Naive thymus-derived CD8-positive, alpha-beta T cell (primary cell): Measurements from ENCODE around the gene ARL14EPL. TPM values are rescaled to one million over a fixed set of nuclear protein-coding genes. Genes with fewer than 3 reads are reported as not detected.

ENCODE experiments used
- ATAC-seq, 2 donors: fragments of 150-1000 bp; cut with Tn5 transposase in 1 of 2; sonication (Bioruptor Pico), chemical (Tn5 transposase) in 1 of 2; 1 replicate in 1 of 2; 2 replicates in 1 of 2; pipeline ENCODE4 v1.10.0; 2021; ENCODE audit warnings: mild to moderate bottlenecking in 2 of 2, moderate library complexity in 2 of 2
- POLR2A ChIA-PET: fragments of 350-600 bp; sonication (Branson Sonifier 250); formaldehyde crosslinking; loops from one replicate; lab custom pipeline; 2021; ENCODE audit warnings: antibody characterized with exemption; lab: Charles Lee
- DNase-seq, 10 donors: peaks; one replicate each; pipeline versions ENCODE4 v3.0.0 to v3.0.0-alpha.2; 2020 to 2022
- H3K27ac Mint-ChIP-seq, 10 donors: one replicate each; pipeline ENCODE4 v1.8.0; 2020 to 2022; ENCODE audit warnings: mild to moderate bottlenecking in 10 of 10, mixed read lengths in 10 of 10, moderate library complexity in 4 of 10, inconsistent platforms in 1 of 10
- H3K27me3 Mint-ChIP-seq, 5 donors: one replicate each; pipeline ENCODE4 v1.8.0; 2021 to 2022; ENCODE audit warnings: mixed read lengths in 5 of 5
- H3K36me3 Mint-ChIP-seq, 3 donors: one replicate each; pipeline ENCODE4 v1.8.0; 2020 to 2022; ENCODE audit warnings: mixed read lengths in 3 of 3, mild to moderate bottlenecking in 2 of 3, inconsistent platforms in 1 of 3
- H3K4me1 Mint-ChIP-seq, 4 donors: one replicate each; pipeline ENCODE4 v1.8.0; 2021 to 2022; ENCODE audit warnings: mixed read lengths in 4 of 4
- H3K4me3 Mint-ChIP-seq, 10 donors: one replicate each; pipeline ENCODE4 v1.8.0; 2020 to 2022; ENCODE audit warnings: mild to moderate bottlenecking in 10 of 10, mixed read lengths in 10 of 10, moderate library complexity in 6 of 10, inconsistent platforms in 1 of 10
- H3K9me3 Mint-ChIP-seq, 9 donors: one replicate each; pipeline ENCODE4 v1.8.0; 2020 to 2022; ENCODE audit warnings: mixed read lengths in 9 of 9, mild to moderate bottlenecking in 3 of 9, inconsistent platforms in 1 of 9, moderate library complexity in 1 of 9
- polyA plus RNA-seq, 3 donors: library from polyadenylated mRNA; unstranded; fragments of 300-500 nt; fragmentation: Illumina TruSeq; gene quantifications; one replicate each; pipeline ENCODE4 v1.2.3, GENCODE V29; 2021
- total RNA-seq, 8 experiments: library from RNA in 2 of 8; stranded (reverse) in 2 of 8; gene quantifications; one replicate each; pipeline ENCODE4 v1.2.3 and lab custom pipeline; 2021 to 2026

The ARL14EPL gene
- total and polyA plus RNA-seq, 5 experiments from 2014 or later = not detected

GRCh38 chr5:116023619-116024018, 8.7 kb upstream of the ARL14EPL start:
- DNase-seq = no peak
- H3K27ac Mint-ChIP-seq = no peak overlapping the region
- H3K27me3 Mint-ChIP-seq = peaks cover 7 to 15% (median 11%) of the 10 kb centered on the region in 5 donors
- H3K36me3 Mint-ChIP-seq = no peaks in the 10 kb centered on the region
- H3K4me3 Mint-ChIP-seq = no peak overlapping the region
- ATAC-seq = no peak
- no peaks in the 10 kb centered on the region for H3K4me1 Mint-ChIP-seq
- POLR2A ChIA-PET = no interaction called here
- H3K9me3 Mint-ChIP-seq = no peaks in the 10 kb centered on the region

- ATAC-seq = no peak
- no peaks in the 10 kb centered on the region for H3K9me3 Mint-ChIP-seq
- no peak for DNase-seq
- H3K4me1 Mint-ChIP-seq = no peaks in the 10 kb centered on the region
- POLR2A ChIA-PET = no interaction called here
- H3K27me3 Mint-ChIP-seq = peaks cover 7 to 30% (median 18%) of the 10 kb centered on the region in 5 donors
- H3K36me3 Mint-ChIP-seq = no peaks in the 10 kb centered on the region
- no peak overlapping the region for H3K4me3 Mint-ChIP-seq
- H3K27ac Mint-ChIP-seq = no peak overlapping the region
Observed at GRCh38 chr5:116025866-116026265, 6.4 kb upstream of the ARL14EPL start.

GRCh38 chr5:116032991-116033390, 719 bp downstream of the ARL14EPL start:
- Mint-ChIP-seq H3K36me3 (no peaks in the 10 kb centered on the region), H3K4me3 (no peak overlapping the region), H3K27ac (no peak overlapping the region), H3K4me1 (peaks cover 0 to 11% (median 1%) of the 10 kb centered on the region in 4 donors), H3K27me3 (peaks cover 4 to 37% (median 12%) of the 10 kb centered on the region in 5 donors), H3K9me3 (no peaks in the 10 kb centered on the region)
- ATAC-seq (no peak), DNase-seq (no peak)
- POLR2A ChIA-PET = no interaction called here

- no peak overlapping the region for H3K27ac Mint-ChIP-seq
- no peaks in the 10 kb centered on the region for H3K9me3 Mint-ChIP-seq
- POLR2A ChIA-PET = no interaction called here
- DNase-seq = no peak
- peaks cover 0 to 25% (median 9%) of the 10 kb centered on the region in 4 donors for H3K4me1 Mint-ChIP-seq
- no peak overlapping the region for H3K4me3 Mint-ChIP-seq
- H3K36me3 Mint-ChIP-seq = no peaks in the 10 kb centered on the region
- H3K27me3 Mint-ChIP-seq = peaks cover 2 to 30% (median 8%) of the 10 kb centered on the region in 5 donors
- no peak for ATAC-seq
Observed at GRCh38 chr5:116035123-116035522, 2.9 kb downstream of the ARL14EPL start.

- Mint-ChIP-seq H3K27ac (no peak overlapping the region), H3K36me3 (no peaks in the 10 kb centered on the region), H3K27me3 (peaks cover 2 to 32% (median 10%) of the 10 kb centered on the region in 5 donors), H3K4me1 (peaks cover 0 to 22% (median 9%) of the 10 kb centered on the region in 4 donors), H3K4me3 (no peak overlapping the region), H3K9me3 (peaks cover 0 to 2% (median 0%) of the 10 kb centered on the region in 9 donors)
- ATAC-seq = no peak
- no peak for DNase-seq
- POLR2A ChIA-PET = no interaction called here
Observed at GRCh38 chr5:116037236-116037822, 5.1 kb downstream of the ARL14EPL start.

- Mint-ChIP-seq H3K4me1 (peaks cover 0 to 18% (median 9%) of the 10 kb centered on the region in 4 donors), H3K27me3 (peaks cover 2 to 33% (median 15%) of the 10 kb centered on the region in 5 donors), H3K9me3 (peaks cover 0 to 2% (median 0%) of the 10 kb centered on the region in 9 donors), H3K36me3 (no peaks in the 10 kb centered on the region), H3K4me3 (no peak overlapping the region), H3K27ac (peak overlapping the region in 6 of 10 donors; percentile 6 to 69 (median 50))
- peak in 3 of 10 donors; percentile 2 to 12 (median 12) for DNase-seq
- POLR2A ChIA-PET = no interaction called here
- peak in 1 of 2 donors; percentile 52 for ATAC-seq
Observed at GRCh38 chr5:116038817-116039216, 6.5 kb downstream of the ARL14EPL start.

GRCh38 chr5:116042375-116042774, 10.1 kb downstream of the ARL14EPL start:
- no peaks in the 10 kb centered on the region for H3K36me3 Mint-ChIP-seq
- no peak overlapping the region for H3K27ac Mint-ChIP-seq
- ATAC-seq (no peak), DNase-seq (no peak)
- peaks cover 0 to 18% (median 9%) of the 10 kb centered on the region in 4 donors for H3K4me1 Mint-ChIP-seq
- POLR2A ChIA-PET = no interaction called here
- H3K9me3 Mint-ChIP-seq = peaks cover 0 to 2% (median 0%) of the 10 kb centered on the region in 9 donors
- H3K27me3 Mint-ChIP-seq = peaks cover 0 to 16% (median 9%) of the 10 kb centered on the region in 5 donors
- no peak overlapping the region for H3K4me3 Mint-ChIP-seq

GRCh38 chr5:116044073-116044472, 11.8 kb downstream of the ARL14EPL start:
- DNase-seq (no peak), ATAC-seq (no peak)
- H3K4me3 Mint-ChIP-seq = no peak overlapping the region
- H3K4me1 Mint-ChIP-seq = peaks cover 0 to 4% (median 2%) of the 10 kb centered on the region in 4 donors
- peaks cover 0 to 13% (median 9%) of the 10 kb centered on the region in 5 donors for H3K27me3 Mint-ChIP-seq
- H3K27ac Mint-ChIP-seq = no peak overlapping the region
- peaks cover 0 to 2% (median 0%) of the 10 kb centered on the region in 9 donors for H3K9me3 Mint-ChIP-seq
- POLR2A ChIA-PET = interaction anchor here (1.2 kb wide), 1 partner anchor 41 kb away, joined by 3 read pairs; the partner anchor contains the start of gene COMMD10
- H3K36me3 Mint-ChIP-seq = no peaks in the 10 kb centered on the region

- Mint-ChIP-seq H3K27me3 (peaks cover 0 to 13% (median 9%) of the 10 kb centered on the region in 5 donors), H3K9me3 (peaks cover 0 to 2% (median 0%) of the 10 kb centered on the region in 9 donors), H3K27ac (no peak overlapping the region), H3K36me3 (no peaks in the 10 kb centered on the region), H3K4me1 (no peaks in the 10 kb centered on the region), H3K4me3 (no peak overlapping the region)
- ATAC-seq = no peak
- DNase-seq = no peak
- POLR2A ChIA-PET = no interaction called here
Observed at GRCh38 chr5:116045821-116046220, 13.5 kb downstream of the ARL14EPL start.

GRCh38 chr5:116046261-116046660, 14.0 kb downstream of the ARL14EPL start:
- H3K36me3 Mint-ChIP-seq = no peaks in the 10 kb centered on the region
- DNase-seq = no peak
- no peak overlapping the region for H3K27ac Mint-ChIP-seq
- H3K9me3 Mint-ChIP-seq = peaks cover 0 to 2% (median 0%) of the 10 kb centered on the region in 9 donors
- no peak overlapping the region for H3K4me3 Mint-ChIP-seq
- no peaks in the 10 kb centered on the region for H3K4me1 Mint-ChIP-seq
- peaks cover 0 to 16% (median 9%) of the 10 kb centered on the region in 5 donors for H3K27me3 Mint-ChIP-seq
- ATAC-seq = no peak
- POLR2A ChIA-PET = no interaction called here

- DNase-seq (no peak), ATAC-seq (no peak)
- Mint-ChIP-seq H3K27me3 (peaks cover 0 to 12% (median 8%) of the 10 kb centered on the region in 5 donors), H3K36me3 (no peaks in the 10 kb centered on the region), H3K4me3 (no peak overlapping the region), H3K27ac (no peak overlapping the region), H3K9me3 (no peaks in the 10 kb centered on the region), H3K4me1 (no peaks in the 10 kb centered on the region)
- POLR2A ChIA-PET = no interaction called here
Observed at GRCh38 chr5:116046823-116047222, 14.6 kb downstream of the ARL14EPL start.

GRCh38 chr5:116058346-116058936, 26.2 kb downstream of the ARL14EPL start:
- H3K27me3 Mint-ChIP-seq = peaks cover 7 to 33% (median 18%) of the 10 kb centered on the region in 5 donors
- H3K4me3 Mint-ChIP-seq = no peak overlapping the region
- H3K27ac Mint-ChIP-seq = no peak overlapping the region
- no peaks in the 10 kb centered on the region for H3K36me3 Mint-ChIP-seq
- DNase-seq = no peak
- POLR2A ChIA-PET = no interaction called here
- peaks cover 0 to 1% (median 0%) of the 10 kb centered on the region in 9 donors for H3K9me3 Mint-ChIP-seq
- no peak for ATAC-seq
- no peaks in the 10 kb centered on the region for H3K4me1 Mint-ChIP-seq

- POLR2A ChIA-PET = no interaction called here
- H3K4me1 Mint-ChIP-seq = no peaks in the 10 kb centered on the region
- no peaks in the 10 kb centered on the region for H3K36me3 Mint-ChIP-seq
- ATAC-seq (no peak), DNase-seq (no peak)
- no peak overlapping the region for H3K4me3 Mint-ChIP-seq
- no peak overlapping the region for H3K27ac Mint-ChIP-seq
- no peaks in the 10 kb centered on the region for H3K9me3 Mint-ChIP-seq
- H3K27me3 Mint-ChIP-seq = peaks cover 5 to 46% (median 22%) of the 10 kb centered on the region in 5 donors
Observed at GRCh38 chr5:116062352-116062751, 30.1 kb downstream of the ARL14EPL start.
